AG09319 (cell line): ENCODE measurements around the gene RLN1.
"Not testable (repeated sequence)": the region's sequence is repeated elsewhere in the genome, so short reads cannot be mapped to it uniquely, and the experiment has no call there.

ENCODE experiments used
- DNase-seq: peaks from one replicate; pipeline ENCODE4 v3.0.0-alpha.2; 2010; ENCODE audit warnings: low read depth; ENCODE audit errors: extremely low read depth
- TF ChIP-seq, protein P1 (sequence below): IDR thresholded peaks from 2 replicates; pipeline ENCODE4 v1.5.1; 2011; ENCODE audit warnings: low read depth, mild to moderate bottlenecking, inconsistent platforms, low read length, moderate library complexity

RLN1 gene

DNA sequence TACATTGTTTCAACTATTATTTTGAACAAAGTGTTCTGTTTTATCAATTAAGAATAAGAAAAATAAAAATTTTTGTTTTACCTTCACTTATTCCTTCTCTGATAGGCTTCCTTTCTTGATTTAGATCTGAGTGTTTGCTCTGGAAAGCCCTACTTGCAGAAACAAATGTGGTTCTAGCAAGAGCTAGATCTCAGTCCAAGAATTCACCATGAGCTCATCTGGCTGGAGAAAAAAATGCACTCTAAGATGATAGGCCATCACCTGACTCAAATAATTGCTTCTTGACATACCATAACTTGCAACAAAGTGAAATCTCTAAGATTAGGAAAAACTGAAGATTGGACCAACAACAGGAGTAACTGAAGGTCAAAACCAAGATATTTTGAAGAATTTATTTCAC is 28.8 kb downstream of the RLN1 start:
- TF ChIP-seq, protein P1, sequence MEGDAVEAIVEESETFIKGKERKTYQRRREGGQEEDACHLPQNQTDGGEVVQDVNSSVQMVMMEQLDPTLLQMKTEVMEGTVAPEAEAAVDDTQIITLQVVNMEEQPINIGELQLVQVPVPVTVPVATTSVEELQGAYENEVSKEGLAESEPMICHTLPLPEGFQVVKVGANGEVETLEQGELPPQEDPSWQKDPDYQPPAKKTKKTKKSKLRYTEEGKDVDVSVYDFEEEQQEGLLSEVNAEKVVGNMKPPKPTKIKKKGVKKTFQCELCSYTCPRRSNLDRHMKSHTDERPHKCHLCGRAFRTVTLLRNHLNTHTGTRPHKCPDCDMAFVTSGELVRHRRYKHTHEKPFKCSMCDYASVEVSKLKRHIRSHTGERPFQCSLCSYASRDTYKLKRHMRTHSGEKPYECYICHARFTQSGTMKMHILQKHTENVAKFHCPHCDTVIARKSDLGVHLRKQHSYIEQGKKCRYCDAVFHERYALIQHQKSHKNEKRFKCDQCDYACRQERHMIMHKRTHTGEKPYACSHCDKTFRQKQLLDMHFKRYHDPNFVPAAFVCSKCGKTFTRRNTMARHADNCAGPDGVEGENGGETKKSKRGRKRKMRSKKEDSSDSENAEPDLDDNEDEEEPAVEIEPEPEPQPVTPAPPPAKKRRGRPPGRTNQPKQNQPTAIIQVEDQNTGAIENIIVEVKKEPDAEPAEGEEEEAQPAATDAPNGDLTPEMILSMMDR: no peak
- DNase-seq: no peak

DNA sequence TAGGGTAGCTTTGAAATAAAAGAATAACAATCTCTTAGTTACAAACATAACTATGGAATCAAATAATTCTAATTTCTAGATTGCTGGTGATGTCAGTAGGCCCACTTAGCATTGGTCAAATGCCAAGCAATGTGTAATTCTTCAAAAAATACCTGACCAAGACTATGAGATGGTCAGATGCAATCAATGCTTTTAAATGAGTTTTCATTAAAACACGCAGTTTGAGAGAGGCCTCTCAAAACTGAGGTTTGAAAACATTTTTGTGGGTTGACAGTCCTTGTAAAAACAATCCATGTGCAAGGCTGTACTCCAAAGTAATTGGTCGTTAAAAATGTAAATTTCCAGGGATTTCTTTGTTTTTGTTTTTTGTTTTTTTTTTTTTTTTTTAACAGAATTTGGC is 33.9 kb downstream of the RLN1 start:
- no peak for DNase-seq
- TF ChIP-seq, protein P1: no peak

DNA sequence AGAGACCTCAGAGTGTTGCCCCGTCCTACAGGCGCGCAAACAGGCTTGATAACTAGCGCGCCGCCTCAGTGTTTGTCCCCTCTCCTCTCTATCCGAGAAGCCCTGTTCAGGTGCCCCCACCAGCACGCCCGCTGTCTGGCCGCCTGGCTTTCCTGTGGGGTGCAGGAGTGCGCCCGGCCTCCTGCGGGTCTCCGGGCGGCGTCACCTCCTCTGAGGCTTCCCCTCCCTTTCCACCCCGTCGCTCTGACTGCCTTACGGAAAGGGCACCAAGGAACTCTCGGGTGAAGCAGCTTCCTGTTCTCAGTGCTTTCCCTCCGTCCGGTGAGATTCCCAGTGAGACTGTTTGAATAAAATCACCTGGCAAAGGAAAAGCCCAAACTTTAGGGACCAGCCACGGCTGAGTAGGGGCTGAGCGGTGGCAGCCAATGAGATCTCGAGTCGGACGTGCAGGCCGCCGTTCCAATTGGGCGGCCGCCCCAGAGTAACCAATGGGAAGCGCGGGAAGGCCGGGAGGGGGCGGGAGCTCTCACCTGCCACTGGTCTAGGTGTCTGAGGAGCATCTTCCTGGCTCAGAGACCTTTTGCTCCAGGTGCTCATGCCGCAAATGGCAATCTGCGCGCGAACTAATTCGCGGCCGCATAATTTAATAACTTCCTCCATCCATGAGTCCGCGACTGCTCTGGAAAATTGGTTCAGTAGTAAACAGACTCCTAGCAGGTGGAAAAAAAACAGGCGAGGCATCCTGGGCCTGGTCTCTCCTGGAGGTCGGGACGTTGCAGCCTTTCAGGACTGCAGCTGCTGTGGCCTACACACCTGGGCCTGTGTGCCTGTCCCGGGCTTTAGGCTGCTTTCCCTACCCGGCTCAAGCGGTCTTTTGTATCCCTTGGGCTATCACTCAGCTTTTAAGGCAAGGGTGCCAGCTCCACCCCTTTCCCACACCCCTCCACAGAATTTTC is 35.6 kb downstream of the RLN1 start, which contains the start of gene RLN2:
Gene RLN2 (minus strand): TSS at position 877 of the 956 bp plus-strand sequence. CDS start 136 bp downstream, at position 741.
- DNase-seq: not testable (repeated sequence)

DNA sequence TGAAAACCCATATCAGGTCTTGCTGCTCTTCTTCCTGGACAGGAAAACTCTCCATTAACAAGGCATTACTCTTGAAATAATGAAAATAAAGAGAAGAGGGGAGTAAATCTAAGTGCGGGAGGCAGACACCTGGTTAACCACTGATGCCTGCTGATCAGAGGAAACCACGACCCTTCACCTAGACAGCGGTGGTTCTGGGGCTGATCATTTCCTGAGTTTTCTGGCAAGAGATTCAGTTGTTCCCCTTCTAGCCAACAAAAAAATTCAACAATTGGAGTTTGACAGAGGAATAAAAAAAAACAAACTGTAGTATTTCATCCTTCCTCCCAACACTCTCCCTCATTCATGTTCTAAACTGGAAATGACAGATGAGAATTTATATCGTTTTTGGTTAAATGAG is 38.1 kb downstream of the RLN1 start:
- TF ChIP-seq, protein P1: no peak
- no peak for DNase-seq

DNA sequence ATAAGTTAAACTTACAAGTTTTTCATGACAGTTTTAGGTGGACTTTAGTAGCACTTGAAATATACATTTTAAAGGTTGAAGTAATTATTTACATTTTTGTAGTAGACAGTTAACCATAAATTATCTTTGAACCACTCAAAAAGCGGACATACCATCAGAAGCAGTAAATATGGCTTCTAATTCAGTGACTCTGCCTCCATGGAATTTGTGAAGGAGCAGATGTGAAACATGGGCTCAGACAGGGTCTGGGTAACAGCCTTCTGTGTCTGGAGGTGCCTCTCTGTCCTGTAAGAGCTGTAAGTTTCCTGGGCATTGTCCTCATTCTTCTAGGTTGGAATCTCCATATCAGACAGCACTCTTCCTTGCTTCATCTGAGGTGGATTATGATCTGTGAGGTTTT is 47.5 kb downstream of the RLN1 start:
- TF ChIP-seq, protein P1: no peak

DNA sequence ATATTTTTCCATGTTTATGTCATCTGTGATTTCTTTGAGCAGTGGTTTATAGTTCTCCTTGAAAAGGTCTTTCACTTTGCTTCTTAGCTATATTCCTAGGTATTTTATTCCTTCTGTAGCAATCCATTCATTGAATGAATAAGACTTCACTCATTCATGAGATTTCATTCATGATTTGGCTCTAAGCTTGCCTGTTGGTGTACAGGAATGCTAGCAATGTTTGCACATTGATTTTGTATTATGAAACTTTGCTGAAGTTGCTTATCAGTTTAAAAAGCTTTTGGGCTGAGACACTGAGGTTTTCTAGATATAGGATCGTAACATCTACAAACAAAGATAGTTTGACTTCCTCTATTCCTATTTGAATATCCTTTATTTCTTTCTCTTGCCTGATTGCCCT is 51.1 kb downstream of the RLN1 start:
- DNase-seq: no peak
- TF ChIP-seq, protein P1: no peak

More for the DNA sequence above, 47.5 kb downstream of the RLN1 start:
- DNase-seq: no peak

DNA sequence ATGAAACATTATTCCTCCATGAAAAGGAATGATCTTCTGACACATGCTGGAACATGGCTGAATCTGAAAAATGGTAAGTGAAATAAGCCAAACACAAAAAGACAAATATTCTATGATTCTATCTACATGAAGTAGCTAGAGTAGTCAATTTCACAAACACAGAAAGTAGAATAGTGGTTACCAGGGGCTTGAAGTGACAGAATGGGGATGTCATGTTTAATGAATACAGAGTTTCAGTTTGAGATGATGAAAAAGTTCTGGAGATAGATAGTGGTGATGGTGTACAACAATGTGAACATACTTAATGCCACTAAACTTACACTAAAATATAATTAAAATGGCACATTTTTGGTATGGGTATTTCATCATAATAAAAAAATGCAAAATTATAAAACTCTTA is 53.4 kb downstream of the RLN1 start:
- no peak for DNase-seq
- TF ChIP-seq, protein P1: no peak
